Measurements from ENCODE around the gene C16orf78.
"Not testable (repeated sequence)": the region's sequence is repeated elsewhere in the genome, so short reads cannot be mapped to it uniquely, and the experiment has no call there.

The C16orf78 gene

GRCh38 chr16:49350265-49351095 is 23.1 kb upstream of the C16orf78 start:
- peak in 1 of 2 experiments; percentile 21 for DNase-seq

DNA sequence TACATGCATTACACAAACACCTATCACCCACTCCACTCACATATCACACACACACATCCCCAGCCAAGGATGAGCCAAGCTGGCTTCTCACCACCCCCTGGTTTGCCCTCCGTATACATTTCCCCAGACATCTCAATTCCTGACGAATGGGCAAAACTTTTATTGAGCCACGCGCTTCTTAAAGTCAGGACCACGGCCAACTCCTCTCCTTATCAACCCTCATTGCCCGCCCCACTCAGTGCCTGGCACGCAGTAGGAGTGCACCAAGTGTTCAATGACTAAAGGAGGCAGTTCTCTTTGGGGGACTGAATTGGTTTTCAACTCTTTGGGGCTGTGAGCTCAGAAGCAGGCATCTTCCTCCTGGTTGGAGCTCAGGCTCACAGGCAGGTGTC is 22.5 kb upstream of the C16orf78 start:
- no peak for DNase-seq

- DNase-seq = no peak
Measured at GRCh38 chr16:49352892-49353291, 20.7 kb upstream of the C16orf78 start.

- no peak for DNase-seq
Measured at GRCh38 chr16:49353680-49354079, 19.9 kb upstream of the C16orf78 start.

DNA sequence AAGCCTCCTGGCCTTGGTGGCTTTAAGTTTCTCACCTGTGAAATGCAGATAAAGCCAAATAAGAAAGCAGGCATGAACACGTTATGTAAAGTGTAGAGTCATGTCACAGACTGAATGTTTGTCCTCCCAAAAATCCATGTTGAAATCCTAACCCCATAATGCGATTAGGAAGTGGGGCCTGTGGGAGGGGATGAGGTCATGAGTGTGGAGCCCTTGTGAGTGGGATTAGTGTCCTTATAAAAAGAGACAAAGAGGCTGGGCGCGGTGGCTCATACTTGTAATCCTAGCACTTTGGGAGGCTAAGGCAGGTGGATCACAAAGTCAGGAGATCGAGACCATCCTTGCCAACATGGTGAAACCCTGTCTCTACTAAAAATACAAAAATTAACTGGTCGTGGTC is 19.5 kb upstream of the C16orf78 start:
- DNase-seq = no peak

- no peak for DNase-seq
Measured at GRCh38 chr16:49354991-49355390, 18.6 kb upstream of the C16orf78 start.

DNA sequence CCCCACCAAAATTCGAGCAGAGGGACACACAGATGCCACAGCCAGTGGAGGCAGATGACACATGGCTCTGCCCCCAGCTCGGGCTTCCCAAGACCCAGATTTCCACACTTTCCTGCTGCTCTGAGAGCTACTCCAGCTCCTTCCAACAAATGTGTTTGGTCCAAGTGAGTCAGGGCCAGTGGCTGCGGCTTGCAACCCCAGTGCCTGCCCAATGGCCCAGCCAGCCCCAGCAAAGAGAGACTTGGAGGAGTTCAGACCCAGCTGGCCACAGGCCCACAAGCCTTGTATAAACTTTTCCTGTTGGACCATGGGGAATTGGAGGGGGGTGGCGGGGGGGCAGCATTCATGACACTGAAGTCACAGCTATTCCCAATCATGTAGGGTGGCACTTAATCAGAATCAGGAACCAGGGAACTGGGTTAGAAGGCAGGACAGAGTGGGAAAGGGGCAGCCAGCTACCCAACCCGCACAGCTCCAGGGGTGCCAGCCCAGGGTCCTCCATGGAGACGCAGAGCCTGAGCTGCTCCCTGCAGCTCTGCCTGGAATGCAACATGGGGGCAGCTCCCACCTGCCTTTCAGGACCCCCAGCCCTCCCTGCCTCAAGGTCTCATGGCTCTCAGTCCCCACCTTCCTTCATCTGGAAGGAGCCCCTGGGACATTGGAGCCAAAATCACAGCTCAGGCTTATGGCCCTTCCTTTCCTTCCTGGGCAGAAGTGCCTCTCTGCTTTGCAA is 17.5 kb upstream of the C16orf78 start:
- no peak for DNase-seq

DNA sequence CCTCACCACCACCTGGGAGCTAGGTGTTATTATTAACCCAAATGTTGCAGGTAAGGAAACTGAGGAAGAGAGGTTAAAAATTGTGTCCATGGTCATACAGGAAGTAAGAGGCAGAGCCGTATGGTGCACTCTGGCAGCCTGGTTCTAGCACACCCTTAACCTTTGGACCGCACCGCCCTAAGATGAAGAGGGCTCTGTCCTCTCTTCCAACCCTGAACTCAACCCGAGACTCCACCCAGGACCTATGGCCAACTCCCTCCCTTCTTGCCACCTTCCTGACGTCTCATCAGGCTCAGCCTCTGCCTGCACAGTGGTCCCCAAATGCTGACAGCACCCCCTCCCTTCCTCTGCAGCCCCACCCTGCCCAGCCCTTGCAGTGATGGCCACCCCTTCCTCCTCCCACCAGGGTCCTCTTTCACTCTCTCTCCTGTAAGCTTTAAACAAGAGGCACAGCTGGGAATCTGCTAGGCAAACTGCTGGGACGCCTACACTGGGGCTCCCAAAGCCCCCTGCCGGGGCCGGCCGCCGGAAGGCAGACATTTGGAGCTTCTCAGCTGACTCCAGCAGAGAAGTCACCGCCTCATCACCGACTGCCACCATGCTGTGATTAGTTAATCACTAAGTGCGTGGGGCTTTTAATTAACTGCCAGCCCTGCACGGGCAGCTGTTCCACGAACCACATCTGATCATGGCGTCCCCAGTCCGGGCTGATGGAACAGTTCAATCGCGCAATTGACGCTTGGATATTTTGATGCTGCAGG is 16.7 kb upstream of the C16orf78 start:
- DNase-seq = no peak

- no peak for DNase-seq
Measured at GRCh38 chr16:49359591-49359990, 14.0 kb upstream of the C16orf78 start.

- not testable (repeated sequence) for DNase-seq
Measured at GRCh38 chr16:49361731-49362130, 11.9 kb upstream of the C16orf78 start.

DNA sequence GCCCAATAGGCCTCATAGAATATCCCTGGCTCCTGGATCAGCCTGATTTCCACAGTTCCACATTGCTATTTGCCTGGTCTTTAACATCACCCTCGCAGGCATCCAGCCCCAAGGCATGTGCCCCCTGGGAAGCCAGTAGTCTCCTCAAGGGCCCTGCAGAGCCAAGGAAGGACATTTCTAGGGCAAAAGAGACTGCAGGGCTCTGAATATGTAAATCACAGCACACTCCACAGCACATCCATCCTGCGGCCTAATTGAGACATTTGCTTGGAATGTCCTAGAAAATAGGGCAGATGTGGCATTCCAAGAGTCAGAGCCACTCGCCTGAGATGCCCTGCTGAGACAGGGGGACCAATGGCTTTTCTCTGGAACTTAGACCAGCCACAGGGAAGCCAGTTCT is 11.4 kb upstream of the C16orf78 start:
- no peak for DNase-seq

- DNase-seq = no peak
Measured at GRCh38 chr16:49365711-49366509, 7.7 kb upstream of the C16orf78 start.

- no peak for DNase-seq
Measured at GRCh38 chr16:49366669-49367068, 6.9 kb upstream of the C16orf78 start.

DNA sequence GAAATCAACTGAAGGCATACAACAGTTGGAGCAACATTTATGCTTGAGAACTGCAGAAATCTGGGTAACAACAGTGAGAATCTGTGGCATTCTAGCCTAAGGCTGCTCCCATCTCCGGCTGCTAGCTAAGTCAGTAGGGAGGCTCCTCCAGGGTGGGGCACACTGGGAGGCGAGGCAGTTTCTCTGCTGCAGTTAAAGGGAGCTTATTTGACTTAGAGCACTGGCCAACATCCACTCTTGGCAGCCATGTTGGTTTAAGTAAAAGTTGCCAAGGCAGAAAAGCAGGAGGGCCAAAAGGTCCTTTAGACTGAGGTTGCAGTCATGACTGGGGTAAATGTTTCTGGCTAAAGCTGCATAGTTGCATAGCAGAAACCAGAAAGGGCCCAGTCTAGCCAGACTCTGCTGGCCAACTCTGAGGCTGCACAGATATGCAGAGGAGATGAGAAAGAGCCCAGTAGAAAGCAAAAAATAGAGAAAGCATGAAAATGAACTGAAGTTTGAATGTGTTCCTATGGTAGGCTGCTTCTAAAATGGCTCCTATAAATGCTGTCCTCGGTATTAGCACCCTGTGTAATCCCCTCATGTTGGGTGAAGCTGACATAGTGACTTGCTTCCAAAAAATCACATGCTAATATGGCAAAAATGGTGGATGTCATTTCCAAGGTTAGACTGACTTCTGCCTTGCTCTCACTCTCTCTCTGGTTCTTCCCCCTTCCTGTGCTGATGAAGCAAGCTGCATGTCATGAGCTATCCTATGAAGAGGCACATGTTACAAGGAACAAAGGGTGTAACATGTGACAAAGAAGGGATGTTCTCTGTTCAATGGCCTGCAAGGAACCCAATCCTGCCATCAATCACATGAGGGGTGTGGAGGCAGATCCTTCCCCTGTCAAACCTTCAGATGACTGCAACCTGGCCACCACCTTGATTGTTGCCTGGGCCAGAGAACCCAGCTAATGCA is 3.7 kb upstream of the C16orf78 start:
- no peak for DNase-seq

- no peak for DNase-seq
Measured at GRCh38 chr16:49376206-49376605, 2.6 kb downstream of the C16orf78 start.

GRCh38 chr16:49377196-49377755 is 3.7 kb downstream of the C16orf78 start:
- DNase-seq = no peak

- no peak for DNase-seq
Measured at GRCh38 chr16:49378238-49378637, 4.6 kb downstream of the C16orf78 start.

- DNase-seq = no peak
Measured at GRCh38 chr16:49378816-49379215, 5.2 kb downstream of the C16orf78 start.

- no peak for DNase-seq
Measured at GRCh38 chr16:49382916-49383315, 9.3 kb downstream of the C16orf78 start.

DNA sequence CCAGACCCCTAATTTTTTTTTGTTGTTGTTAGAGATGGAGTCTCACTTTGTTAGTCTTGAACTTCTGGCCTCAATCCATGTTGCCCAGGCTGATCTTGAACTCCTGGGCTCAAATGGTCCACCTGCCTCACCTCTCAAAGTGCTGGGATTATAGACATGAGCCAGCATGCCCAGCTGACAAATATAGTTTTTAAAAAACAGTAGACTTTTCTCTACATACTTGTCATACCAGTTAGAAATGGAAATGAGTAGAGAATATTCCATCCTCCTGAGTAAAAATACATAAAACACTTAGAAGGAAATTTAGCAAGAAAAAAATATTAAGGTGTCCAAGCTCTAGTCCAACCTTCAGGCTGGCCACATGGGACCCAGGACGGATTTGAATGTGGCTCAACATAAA is 21.4 kb downstream of the C16orf78 start:
- no peak for DNase-seq

DNA sequence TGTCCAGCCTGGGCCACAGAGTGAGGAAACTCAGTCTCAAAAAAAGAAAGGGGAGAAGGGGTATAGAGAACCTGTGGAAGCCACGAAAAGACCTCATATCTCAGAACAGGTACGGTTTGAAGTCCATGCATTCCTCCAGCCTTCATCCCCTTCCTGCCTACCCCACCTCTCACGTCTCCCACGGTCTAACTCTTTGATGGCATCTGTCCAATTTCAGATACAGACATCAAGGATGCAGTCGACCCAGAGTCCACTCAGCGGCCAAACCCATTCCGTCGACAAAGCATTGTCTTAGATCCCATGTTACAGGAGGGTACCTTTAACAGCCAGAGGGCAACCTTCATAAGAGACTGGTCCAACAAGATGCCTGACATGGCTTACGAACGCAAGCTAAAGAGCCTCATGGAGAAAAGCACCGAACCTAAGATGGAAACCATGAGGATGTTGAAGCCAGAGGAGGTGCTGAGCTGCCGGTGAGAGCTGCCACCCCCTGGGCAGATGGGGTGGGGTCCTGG is 22.7 kb downstream of the C16orf78 start:
- DNase-seq = no peak

All from activated CD4-positive, alpha-beta T cell treated with anti-CD3 and anti-CD28 coated beads, Interleukin-2, amount 50 U/mL, for 4 hours (primary cell).